Activated naive CD4-positive, alpha-beta T cell treated with Interleukin-2 at 50 U/mL for 16 hours (primary cell): ENCODE data around the gene ABCB9.
"Not testable (repeated sequence)": the region's sequence is repeated elsewhere in the genome, so short reads cannot be mapped to it uniquely, and the experiment has no call there.

ENCODE experiments used
- DNase-seq: peaks from one replicate; pipeline ENCODE4 v3.0.0-alpha.2; 2020

The ABCB9 gene

DNA sequence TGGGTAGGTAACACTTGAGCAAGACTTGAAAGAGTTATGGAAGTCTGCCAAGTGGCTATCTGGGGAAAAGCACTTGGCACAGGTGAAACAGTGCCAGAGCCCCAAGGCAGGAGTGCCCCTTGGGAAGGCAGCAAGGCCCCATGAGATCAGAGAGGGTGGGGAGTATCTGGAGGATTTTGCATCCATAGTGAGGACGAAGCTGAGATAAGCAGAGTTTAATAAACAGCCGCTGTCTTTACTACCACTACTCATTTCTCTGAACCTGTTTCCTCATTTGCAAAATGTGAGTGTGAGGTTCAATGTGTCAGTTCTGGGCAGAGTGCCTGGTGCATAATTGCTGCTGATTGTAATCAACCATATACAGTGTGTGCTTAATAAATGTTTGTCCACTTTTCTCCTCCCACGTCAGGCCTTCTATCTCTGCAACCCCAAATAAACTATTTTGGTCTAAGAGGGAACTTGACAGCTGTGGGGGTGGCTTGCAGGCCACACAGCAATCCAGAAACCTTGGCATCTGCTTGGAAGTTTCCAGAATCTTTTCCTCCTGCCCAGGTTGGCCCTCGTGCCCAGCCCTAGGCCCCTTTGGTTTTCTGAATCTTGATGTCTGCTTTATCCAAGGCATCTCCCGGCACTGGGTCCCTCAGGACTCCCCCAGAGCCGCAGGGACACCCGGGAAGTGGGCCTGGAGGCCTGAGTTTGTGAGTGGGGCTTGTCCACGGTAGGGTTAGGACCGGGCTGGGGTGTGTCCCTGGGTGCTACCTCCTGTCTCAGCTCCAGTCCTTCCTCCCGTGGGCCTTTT, 4.5 kb downstream of the ABCB9 start:
- DNase-seq, result no peak

DNA sequence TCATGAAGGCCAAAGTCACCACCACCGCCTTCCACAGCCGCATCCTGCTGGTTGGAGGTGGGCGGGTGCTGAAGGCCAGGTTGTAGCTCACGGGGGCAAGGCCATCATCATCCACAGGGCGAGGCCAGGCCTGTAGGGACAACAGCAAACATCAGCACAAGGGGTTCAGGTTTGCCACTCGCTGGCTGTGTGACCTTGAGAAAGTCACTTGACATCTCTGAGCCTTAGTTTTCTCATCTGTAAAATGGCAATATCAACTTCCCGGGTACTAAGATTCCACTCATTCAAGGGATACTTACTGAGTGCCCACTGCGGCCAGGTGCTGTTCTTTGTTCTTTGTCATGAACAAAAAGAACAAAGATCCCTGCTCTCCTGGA, 6.1 kb downstream of the ABCB9 start:
- no peak for DNase-seq

DNA sequence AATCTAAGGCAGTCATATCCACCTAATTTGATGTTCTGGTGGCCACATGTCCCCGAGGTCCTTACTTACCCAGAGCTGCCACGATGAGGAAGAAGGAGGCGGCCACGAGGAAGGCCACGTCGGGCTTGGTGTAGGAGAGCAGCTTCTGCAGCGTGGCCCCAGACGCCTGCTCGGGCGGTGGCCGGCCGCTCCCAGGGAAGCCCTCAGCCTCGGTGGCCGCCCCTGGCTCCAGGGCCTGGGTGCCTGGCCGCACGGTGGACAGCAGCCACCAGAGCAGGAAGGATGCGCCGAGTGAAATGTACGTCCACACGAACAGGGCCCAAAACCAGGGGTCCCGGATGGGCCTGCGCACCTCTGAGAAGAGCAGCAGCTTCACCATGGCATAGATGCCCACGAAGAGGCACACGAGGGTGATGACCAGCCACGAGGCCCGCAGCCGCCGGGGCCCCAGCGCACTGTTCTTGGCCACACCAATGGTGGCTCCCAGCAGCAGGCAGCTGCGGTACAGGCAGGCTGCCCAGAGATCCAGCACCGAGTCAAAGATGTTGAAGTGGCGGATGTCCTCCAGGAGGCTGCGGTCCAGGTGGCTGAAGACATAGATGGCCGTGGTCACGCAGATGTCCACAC, 6.6 kb downstream of the ABCB9 start:
- DNase-seq, result no peak

DNA sequence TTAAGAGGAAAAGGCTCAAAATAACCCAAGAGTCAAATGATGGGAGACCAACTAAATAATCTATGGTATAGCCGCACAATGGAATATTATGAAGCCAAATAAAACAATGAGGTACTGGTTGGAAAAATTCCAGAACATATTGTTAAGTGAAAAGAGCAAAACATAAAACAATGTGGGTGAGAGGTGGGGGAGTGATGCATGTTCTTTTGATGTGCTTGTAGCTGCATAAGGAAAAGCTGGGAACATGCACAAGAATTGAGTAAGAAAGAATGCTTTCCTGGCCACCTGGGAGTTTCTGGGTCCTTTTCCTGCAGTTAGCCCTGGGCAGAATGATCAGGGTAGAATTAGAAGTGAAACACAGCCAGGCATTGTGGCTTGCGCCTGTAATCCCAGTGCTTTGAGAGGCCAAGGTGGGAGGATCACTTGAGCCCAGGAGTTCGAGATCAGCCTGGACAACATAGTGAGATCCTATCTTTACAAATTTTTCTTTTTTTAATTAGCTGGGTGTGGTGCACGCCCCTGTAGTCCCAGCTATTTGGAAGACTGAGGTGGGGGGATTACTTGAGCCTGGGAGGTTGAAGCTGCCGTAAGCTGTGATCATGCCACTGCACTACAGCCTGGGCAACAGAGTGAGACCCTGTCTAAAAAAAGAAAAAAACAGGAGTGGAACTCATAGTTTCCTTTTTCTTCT, 7.9 kb downstream of the ABCB9 start:
- DNase-seq, result no peak

DNA sequence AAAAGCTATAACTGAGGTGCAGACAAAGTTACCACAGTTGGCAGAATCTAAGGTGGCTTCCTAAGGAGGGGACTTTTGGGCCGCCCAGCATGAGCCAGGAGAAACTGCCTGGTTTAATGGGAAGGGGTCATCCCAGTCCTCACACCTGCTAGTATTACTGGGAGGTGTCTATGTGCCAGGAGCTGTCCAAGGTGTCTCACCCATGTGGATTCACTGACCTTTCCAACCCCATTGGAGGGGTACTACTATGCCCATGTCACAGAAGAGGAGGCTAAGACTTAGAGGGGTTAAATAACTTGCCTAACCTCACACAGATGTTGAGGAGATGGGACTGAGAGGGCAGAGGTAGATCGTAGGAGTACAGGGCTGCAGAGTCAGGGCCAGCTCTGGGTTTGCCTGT, 10.2 kb downstream of the ABCB9 start:
- DNase-seq, result no peak

DNA sequence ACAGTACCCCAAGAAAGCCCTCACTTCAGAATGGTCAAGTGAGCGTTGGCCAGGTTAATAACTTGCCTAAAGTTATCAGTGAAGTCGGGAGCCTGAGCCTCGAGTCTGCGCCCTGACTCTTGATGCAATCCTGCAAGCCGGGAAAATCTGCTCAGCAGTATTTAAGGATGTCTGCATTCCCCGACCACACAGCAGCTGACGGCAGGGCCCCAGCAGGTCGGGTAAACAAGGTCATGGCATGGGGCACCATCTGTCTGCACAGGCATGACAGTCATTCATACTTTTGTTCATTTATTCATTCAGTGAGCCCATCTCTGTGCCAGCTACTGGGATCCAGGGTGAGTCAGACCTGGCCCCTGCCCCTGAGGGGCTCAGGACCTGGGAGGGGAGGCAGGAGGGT, 11.1 kb downstream of the ABCB9 start:
- no peak for DNase-seq

GRCh38 chr12:122951979-122952892, 14.0 kb downstream of the ABCB9 start:
- DNase-seq, result peak; percentile 79

DNA sequence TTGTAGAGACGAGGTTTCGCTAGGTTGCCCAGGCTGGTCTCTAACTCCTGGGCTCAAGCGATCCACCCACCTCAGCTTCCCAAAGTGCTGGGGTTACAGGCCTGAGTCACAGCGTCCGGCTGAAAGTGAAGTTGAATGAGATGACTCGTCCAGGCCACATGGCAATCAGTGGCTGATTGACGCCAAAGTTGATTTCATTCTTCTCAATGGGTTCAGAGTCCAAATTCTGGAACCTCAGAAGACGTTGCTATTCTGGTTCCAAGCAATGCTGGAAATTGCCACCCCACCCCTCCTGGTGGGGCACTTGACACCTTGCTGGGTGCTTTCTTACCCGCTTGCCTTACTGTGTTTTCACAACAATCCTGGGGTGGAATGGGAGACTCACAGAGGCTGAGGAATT, 14.9 kb downstream of the ABCB9 start:
- DNase-seq, result no peak

GRCh38 chr12:122949816-122950675, 16.2 kb downstream of the ABCB9 start:
- DNase-seq, result no peak

DNA sequence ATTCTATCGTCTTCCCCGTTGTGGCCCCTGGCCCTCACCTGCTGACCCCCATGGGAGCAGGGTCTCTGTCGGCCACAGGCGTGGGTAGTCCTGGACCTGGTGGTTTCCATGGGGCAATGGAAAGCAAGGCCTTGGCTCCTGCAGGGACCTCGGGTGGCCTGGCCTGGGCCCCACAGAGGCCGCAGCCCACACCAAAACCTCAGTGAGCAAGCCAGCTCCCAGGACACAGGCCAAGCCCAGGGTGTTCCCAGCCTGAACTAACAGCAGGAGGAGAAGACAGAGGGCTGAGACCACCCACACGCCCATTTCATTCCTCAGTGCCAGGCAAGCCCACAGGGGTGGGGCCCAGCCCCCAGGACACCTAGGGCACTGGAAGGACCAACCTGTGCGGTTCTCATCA, 16.9 kb downstream of the ABCB9 start:
- no peak for DNase-seq

DNA sequence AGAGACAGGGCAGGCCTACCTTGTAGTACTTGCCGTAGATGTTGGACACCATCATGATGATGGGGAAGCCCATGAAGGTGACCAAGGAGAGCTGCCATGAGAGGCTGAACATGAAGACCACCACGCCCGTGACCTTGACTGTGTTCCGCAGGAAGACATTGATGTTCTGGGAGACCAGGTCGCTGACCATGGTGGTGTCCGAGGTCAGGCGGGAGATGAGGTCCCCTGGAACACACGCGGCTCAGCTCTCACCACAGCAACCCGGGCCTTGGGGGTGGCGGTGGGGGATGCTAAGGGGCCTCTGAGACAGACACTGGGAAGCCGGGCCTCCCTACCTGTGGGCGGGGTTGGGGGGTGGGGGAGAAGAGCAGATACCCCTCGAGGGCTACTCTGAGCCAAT, 17.7 kb downstream of the ABCB9 start:
- no peak for DNase-seq

GRCh38 chr12:122947352-122947792, 18.9 kb downstream of the ABCB9 start:
- DNase-seq, result no peak

GRCh38 chr12:122946690-122947341, 19.4 kb downstream of the ABCB9 start:
- DNase-seq, result peak; percentile 88

DNA sequence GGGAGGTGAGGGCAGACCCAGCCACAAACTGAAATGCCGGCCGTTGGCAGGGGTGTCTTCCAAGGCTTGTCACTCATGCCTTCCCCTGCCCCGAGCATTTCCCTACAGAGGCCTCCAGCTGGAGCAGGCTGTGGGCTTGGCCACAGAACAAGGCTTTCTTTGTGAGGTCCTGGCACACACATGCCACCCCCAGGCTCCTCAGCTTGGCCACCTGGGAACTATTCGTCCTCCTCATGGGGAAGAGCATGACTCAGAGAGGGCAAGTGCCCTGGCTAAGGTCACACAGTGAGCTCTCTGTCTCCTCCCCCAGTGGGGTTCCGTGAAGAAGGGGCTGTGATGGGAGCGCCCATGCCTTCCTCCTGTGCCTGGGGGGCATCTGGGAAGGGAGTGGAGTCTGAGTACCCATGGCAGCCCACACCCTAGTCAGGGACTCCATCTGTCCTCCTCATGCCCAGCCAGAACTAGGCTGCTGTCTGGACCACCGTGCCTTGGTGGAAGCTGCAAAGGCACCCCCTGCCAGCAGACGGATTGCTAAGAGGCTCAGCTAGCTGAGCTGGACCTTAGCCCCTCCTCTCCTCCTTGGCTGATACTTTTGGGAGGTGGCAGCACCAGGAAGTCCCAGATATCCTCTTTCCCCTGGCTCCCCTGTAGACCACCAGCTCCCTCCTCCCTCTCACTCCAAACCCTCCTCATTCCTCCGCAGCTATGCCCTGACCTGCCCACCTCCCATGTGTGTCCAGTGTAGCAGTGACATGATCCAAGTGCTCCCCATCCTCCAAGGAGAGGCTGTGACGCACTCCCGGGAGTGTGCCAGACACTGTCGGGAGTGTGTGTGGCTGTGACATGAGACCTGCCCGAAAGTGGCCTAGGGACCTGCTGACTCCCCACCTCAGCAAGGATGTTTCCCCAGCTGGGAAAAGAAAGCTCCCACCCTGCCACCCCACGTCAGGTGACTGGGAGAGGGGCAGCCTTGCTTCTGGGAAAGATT, 21.4 kb downstream of the ABCB9 start:
- DNase-seq, result no peak

- no peak for DNase-seq
These were observed 23.1 kb downstream of the ABCB9 start for GRCh38 chr12:122943196-122943595.

- DNase-seq, result no peak
These were observed 23.6 kb downstream of the ABCB9 start for GRCh38 chr12:122942637-122943036.

GRCh38 chr12:122941351-122941750, 24.9 kb downstream of the ABCB9 start:
- not testable (repeated sequence) for DNase-seq

GRCh38 chr12:122939125-122939524, 27.1 kb downstream of the ABCB9 start:
- no peak for DNase-seq

DNA sequence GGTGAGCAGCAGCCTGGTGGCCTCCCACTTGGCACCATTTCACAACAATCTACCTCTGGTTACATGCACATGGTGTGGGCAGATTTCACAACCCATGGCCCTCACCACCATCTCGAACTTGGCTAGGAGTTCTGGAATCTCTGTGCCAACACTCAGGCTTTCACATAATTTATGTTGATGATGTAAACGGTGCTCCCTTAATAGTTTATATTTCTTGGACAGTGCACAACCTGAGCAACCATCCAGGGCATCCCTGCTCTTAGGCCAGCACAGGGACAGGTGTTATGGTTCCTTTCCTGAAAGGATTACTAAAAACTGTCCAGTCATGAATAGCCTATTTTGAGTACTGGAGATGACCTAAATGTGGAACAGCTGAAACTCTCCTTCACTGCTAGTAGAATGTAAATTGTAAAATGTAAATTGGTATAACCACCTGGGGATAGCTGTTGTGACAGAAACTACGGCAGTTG, 28.6 kb downstream of the ABCB9 start:
- no peak for DNase-seq

DNA sequence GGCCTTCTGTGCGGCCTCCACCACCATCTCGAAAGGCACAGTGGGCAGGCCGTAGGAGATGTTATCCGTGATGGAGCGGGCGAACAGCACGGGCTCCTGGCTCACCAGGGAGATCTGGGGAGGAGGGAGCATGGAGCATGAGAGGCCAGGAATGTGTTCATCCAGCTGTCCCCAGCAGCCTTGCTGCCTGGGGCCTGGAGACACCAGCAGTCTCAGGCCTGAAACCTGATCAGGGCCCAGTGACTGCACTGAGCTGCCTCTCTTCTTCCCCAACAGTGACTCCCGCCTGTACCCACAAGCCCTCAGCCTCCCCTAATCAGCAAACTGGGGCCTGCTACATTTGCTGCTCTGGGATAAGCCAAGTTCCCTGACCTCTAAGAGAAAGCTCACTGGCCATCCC, 30.9 kb downstream of the ABCB9 start:
- DNase-seq, result no peak
